Measurements from ENCODE around the gene MAN2B2. TPM values are rescaled to one million over a fixed set of nuclear protein-coding genes. Genes with fewer than 3 reads are reported as not detected.

The MAN2B2 gene
- total and polyA plus RNA-seq, 2 donors from 2014 or later = 19.9 to 34.3 TPM

GRCh38 chr4:6529021-6529420 is 46.0 kb upstream of the MAN2B2 start:
- Histone ChIP-seq H3K9me3 (ENCODE audit: control insufficient read depth in 2 of 3, insufficient read depth in 1 of 3, low read length in 3 of 3) (no peaks in the 10 kb centered on the region), H3K27ac (ENCODE audit: low read depth in 2 of 2, low read length in 2 of 2) (no peak overlapping the region), H3K27me3 (ENCODE audit: control insufficient read depth, insufficient read depth, low read length) (no peaks in the 10 kb centered on the region), H3K4me3 (ENCODE audit: low read length in 3 of 3) (no peak overlapping the region), H3K9ac (ENCODE audit: low read length in 3 of 3) (no peak overlapping the region), H3K4me1 (ENCODE audit: control insufficient read depth in 2 of 3, insufficient read depth in 2 of 3, low read depth in 1 of 3, low read length in 3 of 3) (no peaks in the 10 kb centered on the region), H3K36me3 (ENCODE audit: control insufficient read depth in 2 of 3, insufficient read depth in 3 of 3, low read length in 3 of 3) (no peaks in the 10 kb centered on the region)
- TF ChIP-seq, protein P1, sequence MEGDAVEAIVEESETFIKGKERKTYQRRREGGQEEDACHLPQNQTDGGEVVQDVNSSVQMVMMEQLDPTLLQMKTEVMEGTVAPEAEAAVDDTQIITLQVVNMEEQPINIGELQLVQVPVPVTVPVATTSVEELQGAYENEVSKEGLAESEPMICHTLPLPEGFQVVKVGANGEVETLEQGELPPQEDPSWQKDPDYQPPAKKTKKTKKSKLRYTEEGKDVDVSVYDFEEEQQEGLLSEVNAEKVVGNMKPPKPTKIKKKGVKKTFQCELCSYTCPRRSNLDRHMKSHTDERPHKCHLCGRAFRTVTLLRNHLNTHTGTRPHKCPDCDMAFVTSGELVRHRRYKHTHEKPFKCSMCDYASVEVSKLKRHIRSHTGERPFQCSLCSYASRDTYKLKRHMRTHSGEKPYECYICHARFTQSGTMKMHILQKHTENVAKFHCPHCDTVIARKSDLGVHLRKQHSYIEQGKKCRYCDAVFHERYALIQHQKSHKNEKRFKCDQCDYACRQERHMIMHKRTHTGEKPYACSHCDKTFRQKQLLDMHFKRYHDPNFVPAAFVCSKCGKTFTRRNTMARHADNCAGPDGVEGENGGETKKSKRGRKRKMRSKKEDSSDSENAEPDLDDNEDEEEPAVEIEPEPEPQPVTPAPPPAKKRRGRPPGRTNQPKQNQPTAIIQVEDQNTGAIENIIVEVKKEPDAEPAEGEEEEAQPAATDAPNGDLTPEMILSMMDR (IDR thresholded peaks at IDR 0.05; ENCODE audit: borderline replicate concordance, extremely low read depth, insufficient read depth) = no peak
- intact Hi-C loops (cut with DNase I) = no loop called here
- FAIRE-seq = no peak
- peak in 1 of 5 donors; percentile 40 for DNase-seq

GRCh38 chr4:6530301-6530700 is 44.7 kb upstream of the MAN2B2 start:
- TF ChIP-seq, protein P1 (IDR thresholded peaks at IDR 0.05; ENCODE audit: borderline replicate concordance, extremely low read depth, insufficient read depth) = no peak
- no peaks in the 10 kb centered on the region for H3K27me3 ChIP-seq (ENCODE audit: control insufficient read depth, insufficient read depth, low read length)
- no peak for DNase-seq
- H3K9ac ChIP-seq (ENCODE audit: low read length in 3 of 3) = no peak overlapping the region
- no peaks in the 10 kb centered on the region for H3K9me3 ChIP-seq (ENCODE audit: control insufficient read depth in 2 of 3, insufficient read depth in 1 of 3, low read length in 3 of 3)
- no peaks in the 10 kb centered on the region for H3K4me1 ChIP-seq (ENCODE audit: control insufficient read depth in 2 of 3, insufficient read depth in 2 of 3, low read depth in 1 of 3, low read length in 3 of 3)
- FAIRE-seq = no peak
- intact Hi-C loops (cut with DNase I) = no loop called here
- no peak overlapping the region for H3K27ac ChIP-seq (ENCODE audit: low read depth in 2 of 2, low read length in 2 of 2)
- H3K36me3 ChIP-seq (ENCODE audit: control insufficient read depth in 2 of 3, insufficient read depth in 3 of 3, low read length in 3 of 3) = no peaks in the 10 kb centered on the region
- no peak overlapping the region for H3K4me3 ChIP-seq (ENCODE audit: low read length in 3 of 3)

GRCh38 chr4:6530964-6531363 is 44.0 kb upstream of the MAN2B2 start:
- intact Hi-C loops (cut with DNase I) = no loop called here
- no peaks in the 10 kb centered on the region for H3K27me3 ChIP-seq (ENCODE audit: control insufficient read depth, insufficient read depth, low read length)
- TF ChIP-seq, protein P1 (IDR thresholded peaks at IDR 0.05; ENCODE audit: borderline replicate concordance, extremely low read depth, insufficient read depth) = no peak

DNA sequence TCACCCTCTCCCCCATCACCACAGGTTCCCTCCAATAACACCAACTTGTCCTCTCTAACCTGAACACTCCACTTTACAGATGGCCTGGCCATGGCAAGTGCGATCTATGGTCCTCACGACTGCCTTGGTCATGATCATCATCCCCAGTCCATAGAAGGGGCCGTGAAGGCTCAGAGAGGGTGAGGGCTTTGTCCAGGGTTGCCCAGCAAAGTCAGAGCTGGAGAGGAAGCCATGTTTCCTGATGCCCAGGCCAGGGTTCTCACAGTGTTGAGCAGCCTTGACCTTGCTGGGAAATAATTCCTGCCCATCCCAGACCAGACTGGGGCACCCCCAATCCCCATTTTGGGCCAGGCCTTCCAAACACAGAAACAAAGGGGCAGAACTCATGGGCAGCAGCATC is 42.9 kb upstream of the MAN2B2 start:
- Histone ChIP-seq H3K4me1 (ENCODE audit: control insufficient read depth in 2 of 3, insufficient read depth in 2 of 3, low read depth in 1 of 3, low read length in 3 of 3) (no peaks in the 10 kb centered on the region), H3K27ac (ENCODE audit: low read depth in 2 of 2, low read length in 2 of 2) (no peak overlapping the region), H3K4me3 (ENCODE audit: low read length in 3 of 3) (no peak overlapping the region), H3K9me3 (ENCODE audit: control insufficient read depth in 2 of 3, insufficient read depth in 1 of 3, low read length in 3 of 3) (no peaks in the 10 kb centered on the region), H3K27me3 (ENCODE audit: control insufficient read depth, insufficient read depth, low read length) (no peaks in the 10 kb centered on the region), H3K36me3 (ENCODE audit: control insufficient read depth in 2 of 3, insufficient read depth in 3 of 3, low read length in 3 of 3) (no peaks in the 10 kb centered on the region), H3K9ac (ENCODE audit: low read length in 3 of 3) (no peak overlapping the region)
- FAIRE-seq = no peak
- TF ChIP-seq, protein P1 (IDR thresholded peaks at IDR 0.05; ENCODE audit: borderline replicate concordance, extremely low read depth, insufficient read depth) = no peak
- intact Hi-C loops (cut with DNase I) = no loop called here
- no peak for DNase-seq

More at GRCh38 chr4:6530964-6531363, 44.0 kb upstream of the MAN2B2 start:
- no peak for DNase-seq
- Histone ChIP-seq H3K4me3 (ENCODE audit: low read length in 3 of 3) (no peak overlapping the region), H3K4me1 (ENCODE audit: control insufficient read depth in 2 of 3, insufficient read depth in 2 of 3, low read depth in 1 of 3, low read length in 3 of 3) (no peaks in the 10 kb centered on the region), H3K9me3 (ENCODE audit: control insufficient read depth in 2 of 3, insufficient read depth in 1 of 3, low read length in 3 of 3) (no peaks in the 10 kb centered on the region), H3K36me3 (ENCODE audit: control insufficient read depth in 2 of 3, insufficient read depth in 3 of 3, low read length in 3 of 3) (no peaks in the 10 kb centered on the region), H3K9ac (ENCODE audit: low read length in 3 of 3) (no peak overlapping the region), H3K27ac (ENCODE audit: low read depth in 2 of 2, low read length in 2 of 2) (no peak overlapping the region)
- no peak for FAIRE-seq

Data from kidney (tissue), 14 donors.